Heart right ventricle (tissue), 16 donors: ENCODE results near the gene HECTD3. TPM values are rescaled to one million over a fixed set of nuclear protein-coding genes. Genes with fewer than 3 reads are reported as not detected.
A peak's percentile ranks its signal among the peaks of the same experiment; 100 is the strongest.

Experiments
- ATAC-seq, 8 donors: fragments of 200-7000 bp; cut with Tn5 transposase; one replicate each; pipeline ENCODE4 v1.9.1; 2020; ENCODE audit warnings: mild to moderate bottlenecking in 8 of 8, moderate library complexity in 8 of 8, moderate number of reproducible peaks in 1 of 8
- DNase-seq, 2 donors: peaks; one replicate each; pipeline ENCODE4 v3.0.0-alpha.2; 2020
- H3K27ac ChIP-seq, 10 donors: fragments of 200-600 bp; sonication (generic) in 2 of 10; one replicate each; pipeline versions ENCODE4 v1.5.0 to v1.8.0; 2020 to 2022; ENCODE audit warnings: mild to moderate bottlenecking in 3 of 10
- H3K27me3 ChIP-seq, 7 donors: fragments of 200-600 bp; one replicate each; pipeline ENCODE4 v1.8.0; 2021 to 2022; ENCODE audit warnings: mild to moderate bottlenecking in 2 of 7
- H3K36me3 ChIP-seq, 9 donors: fragments of 200-600 bp; sonication (generic) in 1 of 9; one replicate each; pipeline versions ENCODE4 v1.5.0 to v1.8.0; 2020 to 2022; ENCODE audit warnings: mild to moderate bottlenecking in 2 of 9
- H3K4me1 ChIP-seq, 9 donors: fragments of 200-600 bp; sonication (generic) in 1 of 9; one replicate each; pipeline versions ENCODE4 v1.5.0 to v1.8.0; 2020 to 2022; ENCODE audit warnings: mild to moderate bottlenecking in 4 of 9
- H3K4me3 ChIP-seq, 10 donors: fragments of 200-600 bp; sonication (generic) in 2 of 10; one replicate each; pipeline versions ENCODE4 v1.5.0 to v1.8.0; 2020 to 2022; ENCODE audit warnings: mild to moderate bottlenecking in 7 of 10, moderate library complexity in 2 of 10
- H3K9me3 ChIP-seq, 11 donors: fragments of 200-600 bp in 10 of 11; sonication (generic) in 2 of 11; one replicate each; pipeline versions ENCODE4 v1.5.0 to v1.8.0; 2013 to 2022; ENCODE audit warnings: mild to moderate bottlenecking in 2 of 11, control low read depth in 1 of 11, moderate library complexity in 1 of 11
- CTCF ChIP-seq, 9 donors: fragments of 200-600 bp; sonication (generic) in 2 of 9; IDR thresholded peaks; one replicate each; pipeline versions ENCODE4 v1.5.0 to v1.8.0; 2021 to 2022; ENCODE audit warnings: antibody characterized with exemption in 9 of 9, mild to moderate bottlenecking in 5 of 9, moderate library complexity in 1 of 9
- WGBS, 2 donors: extraction: QIAGEN DNeasy Blood & Tissue Kit; methylation state at CpG; one replicate each; pipeline ENCODE4 v1.1.7; 2013; ENCODE audit warnings: inconsistent platforms in 1 of 2; 5-methylcytosine and 5-hydroxymethylcytosine counted together
- intact Hi-C, 10 donors: fragments of 100-400 bp; cut with DNase I; formaldehyde crosslinking; loops; one replicate each; pipeline versions ENCODE4 v1.11.1 to v1.14.2; 2022
- polyA plus RNA-seq, 2 donors: library from polyadenylated mRNA; stranded (reverse); fragments of 200-250 nt; gene quantifications; one replicate each; pipeline ENCODE4 v1.2.3, GENCODE V29; 2013
- total RNA-seq, 10 donors: library from RNA; stranded (reverse); fragmentation: NEBNext Ultra II Directional in 3 of 10; extraction: Animal tissue kit (Norgen Biotek cat#: 25700) in 3 of 10; gene quantifications; one replicate each; pipeline versions ENCODE4 v1.2.1 to v1.2.4, GENCODE V29; 2021 to 2023
- donor health status: Arrhythmogenic right ventricular cardiomyopathy.
- donor health status: ischemic (EF 13 %, LVEDD 7.1; RV severe dilation, severe dysfunction).
- donor health status: healthy with polysubstance abuse.
- donor health status: DM: no; HTN: yes; CAD: no.
- donor health status: DM: no; HTN: no; CAD: no.
- donor health status: ischemic (EF 25% LVEDD 6.9; RV normal size, moderate dysfunction).
- donor health status: ischemic (EF 25% LVEDD 5.7; RV mildly dilated, moderate dysfunction).
- donor health status: healthy.
- donor health status: DM: yes; HTN: yes; CAD: no.
- donor health status: Ischemic cardiomyopathy.
- donor health status: ischemic (EF 35%, LVEDD 5.7; RV mildly dilated, moderate dysfunction).
- donor health status: nonischemic (EF 11% LVEDD 7.7; RV severe dilation, severe dysfunction).
- donor health status: DM: yes; HTN: yes; CAD: no.
- donor health status: PGD.
- donor health status: ischemic (EF 29% LVEDD 5.4; RV normal size, mild dysfunction).
- donor health status: nonischemic (EF 23%, LVEDD 6.1; RV moderate dilation, normal function).

HECTD3 gene
- total and polyA plus RNA-seq, 12 donors = 15.2 to 29.4 (median 18.6) TPM

DNA sequence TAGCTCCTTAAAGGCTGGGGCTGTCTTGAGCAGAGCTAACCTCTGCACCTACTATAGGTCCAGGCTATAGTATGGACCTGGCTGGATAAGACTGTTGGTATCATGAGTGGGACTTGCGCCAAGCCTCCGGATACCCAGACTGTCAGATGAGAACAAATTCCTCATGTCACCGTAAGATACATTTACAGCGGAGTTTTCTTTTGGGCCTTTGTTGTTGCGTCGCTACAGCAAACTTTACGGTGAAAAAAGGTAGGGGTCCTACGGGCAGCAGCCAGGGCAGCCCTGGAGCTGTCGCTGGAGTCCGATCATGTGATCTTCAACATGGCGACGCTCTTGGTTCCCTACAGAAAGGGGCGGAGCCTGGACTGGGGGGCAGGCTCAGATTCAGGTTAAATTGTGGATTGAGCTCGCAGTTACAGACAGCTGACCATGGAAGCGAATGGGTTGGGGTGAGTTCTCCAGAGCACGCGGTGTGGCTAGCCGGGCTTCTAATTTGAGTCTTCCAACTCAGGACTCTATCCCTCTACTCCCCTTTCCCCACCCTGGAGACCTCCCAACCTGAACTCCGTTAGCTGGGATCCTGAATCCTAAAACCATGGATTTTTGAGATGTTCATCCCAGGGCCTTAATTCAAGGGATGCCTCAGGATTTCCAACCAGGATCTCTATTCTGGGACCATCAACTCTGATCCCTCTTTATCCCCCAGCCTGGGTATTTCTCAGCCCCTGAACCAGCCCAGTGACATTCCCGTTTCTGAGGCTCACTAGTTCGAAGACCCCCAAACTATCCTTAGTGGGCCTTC lies 914 bp upstream of the HECTD3 start, which contains the start of gene UROD:
TSS of gene UROD (plus strand) at position 418 of the 802 bp plus-strand sequence. CDS start at position 430, 12 bp downstream.
- Histone ChIP-seq H3K4me3 (peak within 1 kb of the TSS; percentile 75 to 100 (median 96)), H3K36me3 (peaks cover 0 to 55% (median 33%) of the 10 kb centered on the region in 9 donors), H3K27ac (peak within 1 kb of the TSS in 9 of 10 donors; percentile 59 to 88 (median 82)), H3K27me3 (no peaks in the 10 kb centered on the region), H3K4me1 (peaks cover 20 to 51% (median 35%) of the 10 kb centered on the region in 9 donors), H3K9me3 (no peaks in the 10 kb centered on the region)
- DNase-seq (peak; percentile 88 to 94), ATAC-seq (peak; percentile 89 to 97 (median 95))
- intact Hi-C loops = loop anchor here (1.0 to 10.0 kb wide), 17 partner anchors 25 to 570 kb away; partner anchors contain the start of genes TESK2 (in 8 of the 10), EIF2B3 (in 1 of the 10), NASP (in 1 of the 10) and RPS8 (in 1 of the 10)
- 1% methylated on average over 21 of the region's 21 CpGs for WGBS, 2 donors
- TF ChIP-seq CTCF (IDR thresholded peaks at IDR 0.05) = no peak

- Histone ChIP-seq H3K27me3 (no peaks in the 10 kb centered on the region), H3K4me3 (peak overlapping the region; percentile 75 to 100 (median 96)), H3K36me3 (peaks cover 0 to 65% (median 49%) of the 10 kb centered on the region in 9 donors), H3K27ac (peak overlapping the region in 9 of 10 donors; percentile 59 to 88 (median 82)), H3K9me3 (no peaks in the 10 kb centered on the region), H3K4me1 (peaks cover 20 to 51% (median 35%) of the 10 kb centered on the region in 9 donors)
- no peak for TF ChIP-seq CTCF (IDR thresholded peaks at IDR 0.05)
- DNase-seq (no peak), ATAC-seq (no peak)
- 20 to 21% methylated on average over 41 of the region's 41 CpGs for WGBS, 2 donors
- intact Hi-C loops = loop anchor here (2.0 to 10.0 kb wide), 16 partner anchors 23 to 572 kb away; partner anchors contain the start of genes TESK2 (in 8 of the 10), EIF2B3 (in 1 of the 10), NASP (in 1 of the 10) and RPS8 (in 1 of the 10)
Observed at GRCh38 chr1:45009956-45010854, 919 bp downstream of the HECTD3 start.

GRCh38 chr1:45009296-45009865 lies 1.7 kb downstream of the HECTD3 start:
- H3K27ac ChIP-seq = peak overlapping the region in 2 of 10 donors; percentile 6 to 82
- peaks cover 20 to 43% (median 35%) of the 10 kb centered on the region in 9 donors for H3K4me1 ChIP-seq
- H3K9me3 ChIP-seq = no peaks in the 10 kb centered on the region
- no peak for DNase-seq
- ATAC-seq = no peak
- no peak for TF ChIP-seq CTCF (IDR thresholded peaks at IDR 0.05)
- H3K27me3 ChIP-seq = no peaks in the 10 kb centered on the region
- H3K4me3 ChIP-seq = peak overlapping the region in 7 of 10 donors; percentile 93 to 100 (median 98)
- peaks cover 0 to 66% (median 51%) of the 10 kb centered on the region in 9 donors for H3K36me3 ChIP-seq
- 94% methylated on average over 11 of the region's 11 CpGs for WGBS, 2 donors
- intact Hi-C loops = loop anchor here in 2 of 10 donors (10.0 kb wide), 2 partner anchors 175 to 215 kb away; no protein-coding TSS in a partner anchor
